Calu3 (cell line): ENCODE results near the gene KCNN4. TPM values are rescaled to one million over a fixed set of nuclear protein-coding genes. Genes with fewer than 3 reads are reported as not detected.

Experiments used
- BruUV-seq: library from RNA; stranded (reverse); fragments of 400-500 nt; replicated peaks from 2 replicates; lab custom pipeline; 2021; lab: Mats Ljungman, UMichigan
- CTCF ChIA-PET: fragments of 300-600 bp; sonication (Branson Sonifier 250); formaldehyde crosslinking; loops from one replicate; lab custom pipeline; 2022; ENCODE audit warnings: antibody characterized with exemption; lab: Charles Lee
- DNase-seq: peaks from one replicate; pipeline ENCODE4 v3.0.0; 2022
- H3K27ac Mint-ChIP-seq: one replicate; pipeline ENCODE4 v1.8.0; 2022; ENCODE audit warnings: mixed read lengths; ENCODE audit not compliant: unreplicated experiment
- H3K27me3 Mint-ChIP-seq: one replicate; pipeline ENCODE4 v1.8.0; 2022; ENCODE audit warnings: mixed read lengths; ENCODE audit not compliant: unreplicated experiment
- H3K36me3 Mint-ChIP-seq: one replicate; pipeline ENCODE4 v1.8.0; 2022; ENCODE audit warnings: mild to moderate bottlenecking, moderate library complexity, mixed read lengths; ENCODE audit not compliant: insufficient read depth, unreplicated experiment
- H3K4me1 Mint-ChIP-seq: one replicate; pipeline ENCODE4 v1.8.0; 2022; ENCODE audit warnings: mild to moderate bottlenecking, low read depth, mixed read lengths; ENCODE audit not compliant: unreplicated experiment
- H3K4me3 Mint-ChIP-seq: one replicate; pipeline ENCODE4 v1.8.0; 2022; ENCODE audit warnings: mild to moderate bottlenecking, low read depth, moderate library complexity, mixed read lengths; ENCODE audit not compliant: unreplicated experiment
- H3K9me3 Mint-ChIP-seq: one replicate; pipeline ENCODE4 v1.8.0; 2022; ENCODE audit warnings: low read depth, mixed read lengths; ENCODE audit not compliant: unreplicated experiment
- intact Hi-C: fragments of 100-400 bp; cut with micrococcal nuclease; formaldehyde crosslinking; loops from one replicate; pipeline ENCODE4 v1.10.0; 2022; ENCODE audit not compliant: unreplicated experiment
- total RNA-seq: library from RNA; stranded (reverse); gene quantifications from 2 replicates; pipeline ENCODE4 v1.2.3, GENCODE V29; 2022
- TF ChIP-seq, protein P1 (sequence below): fragments of 200-600 bp; IDR thresholded peaks from one replicate; pipeline ENCODE4 v1.8.0; 2022; ENCODE audit warnings: antibody characterized with exemption; ENCODE audit not compliant: unreplicated experiment

KCNN4 gene
- total RNA-seq, 1 experiment from 2014 or later: 152 TPM

DNA sequence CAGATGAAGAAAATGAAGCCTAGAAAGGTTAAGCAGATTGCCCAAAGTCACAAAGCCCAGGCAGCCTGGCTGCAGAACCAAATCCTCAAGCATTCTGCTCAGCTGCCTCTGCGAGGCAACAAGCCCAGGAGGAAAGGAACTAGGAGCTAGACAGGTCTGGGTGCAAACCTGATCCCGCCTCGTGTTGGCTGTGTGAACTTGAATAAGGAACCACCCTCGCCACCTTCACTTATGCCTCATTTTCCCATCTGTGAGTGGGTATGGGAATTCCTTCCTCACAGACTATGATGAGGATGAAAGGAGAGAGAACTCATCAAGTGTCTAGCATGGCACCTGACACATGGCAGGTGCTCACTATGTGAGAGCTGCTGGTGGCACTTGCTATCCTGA lies 32.6 kb downstream of the KCNN4 start:
- intact Hi-C loops: no loop called here
- CTCF ChIA-PET: no interaction called here
- H3K9me3 Mint-ChIP-seq: no peaks in the 10 kb centered on the region
- H3K4me1 Mint-ChIP-seq: peaks cover 8% of the 10 kb centered on the region
- DNase-seq: no peak
- peaks cover 43% of the 10 kb centered on the region for H3K36me3 Mint-ChIP-seq
- H3K27ac Mint-ChIP-seq: no peak overlapping the region
- H3K27me3 Mint-ChIP-seq: no peaks in the 10 kb centered on the region
- TF ChIP-seq, protein P1, sequence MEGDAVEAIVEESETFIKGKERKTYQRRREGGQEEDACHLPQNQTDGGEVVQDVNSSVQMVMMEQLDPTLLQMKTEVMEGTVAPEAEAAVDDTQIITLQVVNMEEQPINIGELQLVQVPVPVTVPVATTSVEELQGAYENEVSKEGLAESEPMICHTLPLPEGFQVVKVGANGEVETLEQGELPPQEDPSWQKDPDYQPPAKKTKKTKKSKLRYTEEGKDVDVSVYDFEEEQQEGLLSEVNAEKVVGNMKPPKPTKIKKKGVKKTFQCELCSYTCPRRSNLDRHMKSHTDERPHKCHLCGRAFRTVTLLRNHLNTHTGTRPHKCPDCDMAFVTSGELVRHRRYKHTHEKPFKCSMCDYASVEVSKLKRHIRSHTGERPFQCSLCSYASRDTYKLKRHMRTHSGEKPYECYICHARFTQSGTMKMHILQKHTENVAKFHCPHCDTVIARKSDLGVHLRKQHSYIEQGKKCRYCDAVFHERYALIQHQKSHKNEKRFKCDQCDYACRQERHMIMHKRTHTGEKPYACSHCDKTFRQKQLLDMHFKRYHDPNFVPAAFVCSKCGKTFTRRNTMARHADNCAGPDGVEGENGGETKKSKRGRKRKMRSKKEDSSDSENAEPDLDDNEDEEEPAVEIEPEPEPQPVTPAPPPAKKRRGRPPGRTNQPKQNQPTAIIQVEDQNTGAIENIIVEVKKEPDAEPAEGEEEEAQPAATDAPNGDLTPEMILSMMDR: no peak
- no peak overlapping the region for H3K4me3 Mint-ChIP-seq
- BruUV-seq: no TSS peak

DNA sequence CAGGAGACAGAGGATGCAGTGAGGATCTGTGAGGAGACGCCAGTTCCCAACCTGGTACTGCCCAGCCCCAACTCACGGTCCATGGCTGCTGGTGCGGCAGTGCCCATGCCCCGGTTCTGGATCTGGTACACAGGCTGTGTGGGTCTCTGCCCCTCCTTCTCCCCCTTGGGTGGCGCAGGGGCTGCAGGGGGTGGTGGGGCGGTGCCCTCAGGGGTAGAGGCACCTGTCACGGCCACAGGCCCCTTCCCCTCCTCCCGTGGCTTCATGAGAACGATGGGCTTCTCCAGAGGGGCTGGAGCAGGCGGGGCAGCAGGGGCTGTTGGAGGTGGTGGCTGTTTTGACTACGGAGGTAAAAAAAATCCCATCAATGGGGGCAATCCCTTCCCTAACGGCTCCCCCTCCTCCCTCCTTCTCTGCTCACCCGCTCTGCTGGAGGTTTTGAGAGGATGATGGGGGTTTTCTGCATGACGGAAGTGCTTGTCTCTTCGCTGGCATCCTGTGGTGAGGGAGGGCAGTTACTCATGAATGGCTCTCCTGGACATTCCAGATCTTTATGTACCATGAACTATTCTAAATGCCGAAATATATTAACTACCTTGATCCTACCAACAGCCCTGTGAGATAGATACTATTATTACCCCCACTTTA lies 33.1 kb downstream of the KCNN4 start:
- Mint-ChIP-seq H3K9me3 (no peaks in the 10 kb centered on the region), H3K36me3 (peaks cover 47% of the 10 kb centered on the region), H3K4me3 (no peak overlapping the region), H3K27ac (no peak overlapping the region), H3K27me3 (no peaks in the 10 kb centered on the region), H3K4me1 (peaks cover 3% of the 10 kb centered on the region)
- CTCF ChIA-PET: interaction anchor here (3.1 kb wide), 1 partner anchor 61 kb away, joined by 34 read pairs; no protein-coding TSS in a partner anchor
- DNase-seq: no peak
- TF ChIP-seq, protein P1: no peak
- intact Hi-C loops: no loop called here
- BruUV-seq: no TSS peak

DNA sequence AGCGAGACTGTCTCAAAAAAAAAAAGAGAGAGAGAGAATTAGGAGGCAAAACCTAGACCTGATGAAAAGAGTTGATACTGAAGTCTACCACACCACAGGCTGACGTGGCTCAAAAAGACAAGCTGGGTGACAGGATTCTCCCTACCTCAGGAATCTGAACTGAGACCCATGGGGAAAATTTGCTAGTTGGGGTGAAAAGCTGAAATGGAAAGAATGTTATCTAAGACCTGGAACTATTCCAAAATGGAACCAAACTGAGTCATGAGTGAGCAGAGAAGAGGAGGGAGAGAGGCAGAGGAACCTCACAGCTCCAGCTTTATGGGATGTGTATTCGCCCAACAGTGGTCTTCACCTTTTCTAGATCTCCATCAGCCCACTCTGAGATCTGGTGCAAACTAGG lies 37.7 kb downstream of the KCNN4 start:
- H3K9me3 Mint-ChIP-seq: no peaks in the 10 kb centered on the region
- no peak overlapping the region for H3K4me3 Mint-ChIP-seq
- intact Hi-C loops: no loop called here
- H3K4me1 Mint-ChIP-seq: peaks cover 30% of the 10 kb centered on the region
- no TSS peak for BruUV-seq
- DNase-seq: no peak
- no peaks in the 10 kb centered on the region for H3K27me3 Mint-ChIP-seq
- TF ChIP-seq, protein P1: no peak
- CTCF ChIA-PET: interaction anchor here (0.6 to 0.8 kb wide), 2 partner anchors 42 to 184 kb away, joined by 4 to 5 read pairs; no protein-coding TSS in a partner anchor
- peaks cover 62% of the 10 kb centered on the region for H3K36me3 Mint-ChIP-seq
- no peak overlapping the region for H3K27ac Mint-ChIP-seq

DNA sequence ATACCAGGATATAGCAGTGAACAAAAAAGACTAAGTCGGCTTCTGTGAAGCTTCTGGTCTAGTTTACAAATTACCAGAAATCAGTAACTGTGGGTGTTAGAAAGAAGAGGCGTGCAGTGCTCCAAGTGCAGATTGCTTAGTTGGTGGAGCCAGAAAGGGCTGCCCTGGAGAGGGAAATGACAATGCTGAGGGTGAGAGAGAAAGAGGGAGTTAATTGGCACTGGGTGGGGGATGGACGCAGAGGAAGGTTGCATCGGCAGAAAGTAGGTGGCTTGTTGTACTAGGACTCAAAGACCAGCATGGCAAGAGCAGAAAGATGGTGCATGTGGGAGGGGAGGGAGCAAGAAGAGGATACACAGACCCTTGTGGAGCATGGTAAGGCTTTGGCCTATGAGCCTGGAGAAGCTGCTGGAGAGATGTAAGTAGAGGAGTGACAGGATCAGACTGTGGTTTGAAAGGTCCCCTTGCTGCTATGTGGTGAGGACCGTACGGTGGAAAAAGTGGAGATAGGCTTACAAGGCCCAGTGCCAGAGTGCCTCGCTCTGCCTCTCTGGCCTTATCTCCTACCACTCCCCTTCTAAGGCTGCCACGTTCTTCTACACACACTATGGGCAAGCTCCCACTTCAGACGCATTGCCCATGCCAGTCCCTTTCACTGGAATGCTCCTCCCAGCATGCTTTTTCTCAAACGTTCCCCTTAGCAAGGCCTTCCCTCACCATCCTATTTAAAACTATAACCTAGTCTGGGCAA lies 39.5 kb downstream of the KCNN4 start:
- no TSS peak for BruUV-seq
- Mint-ChIP-seq H3K27ac (no peak overlapping the region), H3K4me3 (no peak overlapping the region), H3K4me1 (peaks cover 37% of the 10 kb centered on the region), H3K36me3 (peaks cover 60% of the 10 kb centered on the region), H3K9me3 (no peaks in the 10 kb centered on the region), H3K27me3 (no peaks in the 10 kb centered on the region)
- CTCF ChIA-PET: interaction anchor here (0.6 kb wide), 1 partner anchor 39 kb away, joined by 3 read pairs; the partner anchor contains the start of gene KCNN4
- intact Hi-C loops: no loop called here
- TF ChIP-seq, protein P1: no peak
- DNase-seq: no peak
